Prostate gland (tissue), 2 donors: ENCODE data around the gene DCTN3. TPM values are rescaled to one million over a fixed set of nuclear protein-coding genes. Genes with fewer than 3 reads are reported as not detected.

Experiments
- DNase-seq: peaks from one replicate; pipeline ENCODE4 v3.0.0-alpha.2; 2019; ENCODE audit warnings: low spot score
- H3K27ac ChIP-seq, 2 donors: fragments of 200-600 bp; sonication (generic); 2 replicates each; pipeline ENCODE4 v1.5.1; 2017 to 2019
- H3K27me3 ChIP-seq: fragments of 200-600 bp; sonication (generic); replicated peaks from 2 replicates; pipeline ENCODE4 v1.5.1; 2019; ENCODE audit not compliant: insufficient read depth
- H3K36me3 ChIP-seq, 2 donors: fragments of 200-600 bp; sonication (generic); 1 replicate in 1 of 2; 2 replicates in 1 of 2; pipeline versions ENCODE4 v1.5.1 to v1.8.1; 2017 to 2019
- H3K4me1 ChIP-seq: fragments of 200-600 bp; sonication (generic); replicated peaks from 2 replicates; pipeline ENCODE4 v1.5.1; 2019
- H3K4me3 ChIP-seq, 2 donors: fragments of 200-600 bp; sonication (generic); 2 replicates each; pipeline ENCODE4 v1.5.1; 2017 to 2019
- H3K9me3 ChIP-seq: fragments of 200-600 bp; sonication (generic); 2 replicates; pipeline ENCODE4 v1.5.1; 2017
- POLR2A ChIP-seq: fragments of 450-650 bp; IDR thresholded peaks from one replicate; pipeline ENCODE4 v1.6.1; 2016; ENCODE audit warnings: antibody characterized with exemption, mild to moderate bottlenecking
- POLR2AphosphoS5 ChIP-seq: sonication (generic); formaldehyde crosslinking; IDR thresholded peaks from one replicate; pipeline ENCODE4 v1.6.1; 2017; ENCODE audit warnings: antibody characterized with exemption
- WGBS: methylation state at CpG from one replicate; pipeline ENCODE4 v1.1.5; 2018; 5-methylcytosine and 5-hydroxymethylcytosine counted together
- intact Hi-C: fragments of 100-400 bp; cut with DNase I; formaldehyde crosslinking; loops from one replicate; pipeline ENCODE4 v1.14.2; 2022
- total RNA-seq, 2 donors: library from RNA; depleted of rRNA; stranded (reverse); fragments of >200 nt; gene quantifications; one replicate each; pipeline ENCODE4 v1.1.0, GENCODE V29; 2016
- TF ChIP-seq, protein P1 (sequence below), 4 experiments: fragments of 200-600 bp in 2 of 4; fragments of 450-650 bp in 2 of 4; sonication (generic) in 2 of 4; IDR thresholded peaks; 1 replicate in 3 of 4; 2 replicates in 1 of 4; pipeline ENCODE4 v1.5.1; 2016 to 2019; ENCODE audit warnings: antibody characterized with exemption in 4 of 4, mild to moderate bottlenecking in 2 of 4, moderate library complexity in 2 of 4

Gene DCTN3
- total RNA-seq, 2 donors from 2014 or later = 73.8 to 112 TPM

DNA sequence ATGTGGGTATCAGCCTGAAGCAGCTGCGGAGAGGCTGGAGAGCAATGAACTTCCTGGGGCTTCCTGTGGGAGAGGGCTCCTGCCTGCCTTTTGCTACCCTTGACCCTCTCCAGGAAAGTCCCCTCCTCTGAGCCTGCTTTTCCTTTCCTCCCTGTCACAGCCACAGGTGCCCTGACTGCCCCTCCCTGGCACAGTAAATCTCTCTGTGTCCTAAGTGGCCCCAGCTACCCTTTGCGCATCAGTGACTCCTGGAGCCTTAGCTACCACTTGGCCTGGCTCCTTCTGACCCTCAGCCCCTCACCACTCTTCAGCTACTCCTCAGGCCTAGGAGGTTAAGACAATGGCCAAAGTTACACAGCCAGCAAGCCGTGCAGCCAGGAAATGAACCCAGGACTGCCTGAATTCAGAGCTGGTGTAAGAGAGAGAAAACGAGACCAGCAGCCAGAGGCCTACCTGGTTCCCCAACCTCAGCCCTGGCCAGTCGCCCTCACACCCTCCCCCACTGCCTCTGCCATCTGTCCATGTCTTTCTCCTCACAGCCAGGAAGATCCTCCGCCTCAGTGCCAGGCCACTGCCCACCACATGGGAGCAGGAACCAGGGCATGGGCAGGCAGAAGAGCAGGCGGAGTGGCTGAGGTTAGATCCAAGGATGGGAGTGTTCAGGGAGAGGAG, 49.4 kb downstream of the DCTN3 start:
- DNase-seq = no peak
- H3K27me3 ChIP-seq = no peaks in the 10 kb centered on the region
- no peak for TF ChIP-seq POLR2A
- WGBS = 82% methylated on average over 7 of the region's 7 CpGs
- no peaks in the 10 kb centered on the region for H3K9me3 ChIP-seq
- H3K36me3 ChIP-seq = no peaks in the 10 kb centered on the region
- intact Hi-C loops = no loop called here
- H3K4me3 ChIP-seq = no peak overlapping the region
- H3K4me1 ChIP-seq = no peaks in the 10 kb centered on the region
- H3K27ac ChIP-seq = no peak overlapping the region

DNA sequence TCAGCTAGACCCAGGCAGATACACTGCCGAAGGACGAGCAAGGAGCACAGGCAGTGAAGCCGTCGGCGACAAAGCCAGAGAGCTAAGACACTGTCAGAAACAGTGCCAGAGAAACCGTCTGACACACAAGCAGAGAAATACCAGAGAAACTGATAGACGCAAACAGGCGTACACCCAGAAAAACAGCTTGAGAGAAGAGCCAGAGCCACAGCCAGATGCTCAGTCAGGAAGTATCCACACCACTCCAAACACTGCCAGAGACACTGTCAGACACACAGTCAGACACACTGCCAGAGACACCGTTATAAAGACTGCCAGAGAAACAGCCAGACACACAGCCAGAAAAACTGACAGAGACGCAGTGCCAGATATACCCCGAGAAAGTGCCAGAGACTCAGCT, 49.9 kb downstream of the DCTN3 start:
- H3K4me3 ChIP-seq = no peak overlapping the region
- H3K9me3 ChIP-seq = no peaks in the 10 kb centered on the region
- DNase-seq = no peak
- 59% methylated on average over 11 of the region's 11 CpGs for WGBS
- H3K27me3 ChIP-seq = no peaks in the 10 kb centered on the region
- TF ChIP-seq, protein P1, sequence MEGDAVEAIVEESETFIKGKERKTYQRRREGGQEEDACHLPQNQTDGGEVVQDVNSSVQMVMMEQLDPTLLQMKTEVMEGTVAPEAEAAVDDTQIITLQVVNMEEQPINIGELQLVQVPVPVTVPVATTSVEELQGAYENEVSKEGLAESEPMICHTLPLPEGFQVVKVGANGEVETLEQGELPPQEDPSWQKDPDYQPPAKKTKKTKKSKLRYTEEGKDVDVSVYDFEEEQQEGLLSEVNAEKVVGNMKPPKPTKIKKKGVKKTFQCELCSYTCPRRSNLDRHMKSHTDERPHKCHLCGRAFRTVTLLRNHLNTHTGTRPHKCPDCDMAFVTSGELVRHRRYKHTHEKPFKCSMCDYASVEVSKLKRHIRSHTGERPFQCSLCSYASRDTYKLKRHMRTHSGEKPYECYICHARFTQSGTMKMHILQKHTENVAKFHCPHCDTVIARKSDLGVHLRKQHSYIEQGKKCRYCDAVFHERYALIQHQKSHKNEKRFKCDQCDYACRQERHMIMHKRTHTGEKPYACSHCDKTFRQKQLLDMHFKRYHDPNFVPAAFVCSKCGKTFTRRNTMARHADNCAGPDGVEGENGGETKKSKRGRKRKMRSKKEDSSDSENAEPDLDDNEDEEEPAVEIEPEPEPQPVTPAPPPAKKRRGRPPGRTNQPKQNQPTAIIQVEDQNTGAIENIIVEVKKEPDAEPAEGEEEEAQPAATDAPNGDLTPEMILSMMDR (IDR thresholded peaks at IDR 0.05) = no peak
- TF ChIP-seq POLR2A (no peak), POLR2AphosphoS5 (no peak)
- intact Hi-C loops = no loop called here
- H3K36me3 ChIP-seq = no peaks in the 10 kb centered on the region
- no peak overlapping the region for H3K27ac ChIP-seq
- H3K4me1 ChIP-seq = no peaks in the 10 kb centered on the region

DNA sequence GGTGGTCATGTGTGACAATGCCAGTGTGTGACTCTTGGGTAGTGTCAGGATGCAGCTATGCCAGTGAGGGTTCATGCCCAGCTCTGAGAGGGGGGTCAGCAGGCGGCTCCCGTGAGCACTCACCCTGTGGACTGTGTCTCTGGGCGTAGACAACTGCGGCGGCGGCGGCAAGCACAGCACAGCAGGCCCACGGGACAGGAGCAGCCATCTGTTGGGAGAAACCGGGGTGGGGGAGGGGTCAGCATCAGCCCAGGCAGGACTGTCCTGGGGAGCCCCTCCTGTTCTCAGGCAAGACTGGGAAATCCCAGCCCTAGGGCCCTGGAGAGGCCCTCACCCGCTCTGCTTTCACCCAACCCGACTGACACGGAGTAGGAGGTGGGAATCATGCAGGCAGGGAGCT, 51.5 kb downstream of the DCTN3 start:
- no peaks in the 10 kb centered on the region for H3K36me3 ChIP-seq
- no peak overlapping the region for H3K27ac ChIP-seq
- H3K9me3 ChIP-seq = no peaks in the 10 kb centered on the region
- no peaks in the 10 kb centered on the region for H3K27me3 ChIP-seq
- intact Hi-C loops = no loop called here
- H3K4me1 ChIP-seq = no peaks in the 10 kb centered on the region
- 75% methylated on average over 12 of the region's 12 CpGs for WGBS
- H3K4me3 ChIP-seq = no peak overlapping the region
- DNase-seq = no peak
- TF ChIP-seq POLR2AphosphoS5 = no peak

DNA sequence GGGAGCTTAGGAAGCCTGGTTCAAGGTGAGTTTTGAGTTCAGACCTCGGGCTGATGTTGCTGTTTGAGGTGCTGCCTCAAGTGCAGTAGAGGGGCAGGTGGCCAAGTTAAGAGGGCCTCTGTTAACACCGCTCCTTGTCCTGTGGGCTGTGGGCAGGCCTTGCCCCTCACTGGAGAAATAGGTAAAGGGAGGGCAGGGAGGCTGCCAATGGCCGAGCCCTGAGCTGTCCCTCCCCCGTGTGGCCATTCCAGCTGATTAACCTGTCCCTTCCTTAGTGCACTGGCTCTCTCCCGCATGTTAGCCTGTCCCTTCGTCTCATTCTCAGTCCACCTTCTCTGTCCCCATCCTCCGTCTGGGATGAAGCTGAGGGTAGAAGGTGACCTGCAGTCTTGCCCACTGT, 52.2 kb downstream of the DCTN3 start:
- Histone ChIP-seq H3K9me3 (no peaks in the 10 kb centered on the region), H3K36me3 (no peaks in the 10 kb centered on the region), H3K27me3 (no peaks in the 10 kb centered on the region), H3K4me3 (no peak overlapping the region), H3K4me1 (no peaks in the 10 kb centered on the region), H3K27ac (no peak overlapping the region)
- TF ChIP-seq, protein P1 (IDR thresholded peaks at IDR 0.05) = no peak
- TF ChIP-seq POLR2A (no peak), POLR2AphosphoS5 (no peak)
- 77% methylated on average over 7 of the region's 7 CpGs for WGBS
- intact Hi-C loops = no loop called here
- no peak for DNase-seq

DNA sequence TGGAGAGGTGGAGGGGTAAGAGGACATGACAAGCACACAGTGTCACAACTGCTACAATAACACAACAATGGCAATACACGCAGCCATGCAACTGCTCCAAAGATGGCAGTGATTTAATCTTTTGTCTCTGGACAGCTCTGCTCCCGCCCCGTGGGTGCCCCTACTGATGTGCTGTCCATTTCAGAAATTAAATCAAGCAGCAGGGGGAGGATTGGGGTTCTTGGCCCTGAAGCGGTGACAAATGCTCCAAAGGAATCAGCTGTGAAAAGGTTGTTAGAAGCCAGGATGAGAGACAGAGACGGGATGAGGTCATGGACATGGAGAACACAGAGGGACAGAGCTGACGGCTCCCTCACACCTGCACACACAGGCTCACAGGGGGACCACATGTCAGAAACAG, 53.3 kb downstream of the DCTN3 start:
- intact Hi-C loops = no loop called here
- no peaks in the 10 kb centered on the region for H3K27me3 ChIP-seq
- no peak overlapping the region for H3K4me3 ChIP-seq
- no peaks in the 10 kb centered on the region for H3K4me1 ChIP-seq
- no peak for DNase-seq
- H3K9me3 ChIP-seq = no peaks in the 10 kb centered on the region
- H3K27ac ChIP-seq = no peak overlapping the region
- 68% methylated on average over 6 of the region's 6 CpGs for WGBS
- no peak for TF ChIP-seq POLR2A
- TF ChIP-seq, protein P1 (IDR thresholded peaks at IDR 0.05) = no peak
- TF ChIP-seq POLR2AphosphoS5 = no peak
- H3K36me3 ChIP-seq = no peaks in the 10 kb centered on the region

DNA sequence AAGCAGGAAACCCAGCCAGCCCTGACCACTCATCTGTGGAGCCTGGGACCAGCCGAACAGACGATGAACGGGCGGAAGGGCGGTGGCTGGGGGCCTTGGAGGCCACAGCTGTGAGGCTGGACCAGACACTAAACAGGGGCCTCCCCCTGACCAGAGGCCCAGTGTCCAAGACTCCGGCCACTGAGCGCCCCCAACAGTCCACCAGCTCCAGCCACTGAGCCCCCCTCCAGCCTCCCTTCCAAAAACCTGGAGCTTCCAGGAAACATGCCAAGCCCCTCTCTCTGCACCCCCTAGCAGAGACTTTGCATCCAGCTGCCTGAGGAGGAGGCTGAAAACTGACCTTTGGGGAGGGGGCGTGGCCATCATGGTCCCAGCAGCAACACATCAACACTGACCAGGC, 54.0 kb downstream of the DCTN3 start:
- H3K27ac ChIP-seq = no peak overlapping the region
- H3K4me1 ChIP-seq = no peaks in the 10 kb centered on the region
- H3K27me3 ChIP-seq = no peaks in the 10 kb centered on the region
- no peaks in the 10 kb centered on the region for H3K9me3 ChIP-seq
- H3K4me3 ChIP-seq = no peak overlapping the region
- H3K36me3 ChIP-seq = no peaks in the 10 kb centered on the region
- WGBS = 69% methylated on average over 8 of the region's 8 CpGs
- intact Hi-C loops = no loop called here
- TF ChIP-seq POLR2A = no peak
- TF ChIP-seq, protein P1 (IDR thresholded peaks at IDR 0.05) = no peak
- TF ChIP-seq POLR2AphosphoS5 = no peak
- no peak for DNase-seq
